SW 1271 (cell line): Measurements from ENCODE around the gene ADAMTS18.
"Not testable (repeated sequence)": the region's sequence is repeated elsewhere in the genome, so short reads cannot be mapped to it uniquely, and the experiment has no call there.

Experiments used
- DNase-seq, 2 experiments: peaks; one replicate each; lab custom pipeline; 2025; lab: John Stamatoyannopoulos, UW

Gene ADAMTS18

GRCh38 chr16:77434530-77435271 is at the start of gene ADAMTS18:
Gene ADAMTS18 (minus strand): TSS chr16:77435034. CDS start chr16:77434695, 339 bp downstream.
- DNase-seq, result no peak

DNA sequence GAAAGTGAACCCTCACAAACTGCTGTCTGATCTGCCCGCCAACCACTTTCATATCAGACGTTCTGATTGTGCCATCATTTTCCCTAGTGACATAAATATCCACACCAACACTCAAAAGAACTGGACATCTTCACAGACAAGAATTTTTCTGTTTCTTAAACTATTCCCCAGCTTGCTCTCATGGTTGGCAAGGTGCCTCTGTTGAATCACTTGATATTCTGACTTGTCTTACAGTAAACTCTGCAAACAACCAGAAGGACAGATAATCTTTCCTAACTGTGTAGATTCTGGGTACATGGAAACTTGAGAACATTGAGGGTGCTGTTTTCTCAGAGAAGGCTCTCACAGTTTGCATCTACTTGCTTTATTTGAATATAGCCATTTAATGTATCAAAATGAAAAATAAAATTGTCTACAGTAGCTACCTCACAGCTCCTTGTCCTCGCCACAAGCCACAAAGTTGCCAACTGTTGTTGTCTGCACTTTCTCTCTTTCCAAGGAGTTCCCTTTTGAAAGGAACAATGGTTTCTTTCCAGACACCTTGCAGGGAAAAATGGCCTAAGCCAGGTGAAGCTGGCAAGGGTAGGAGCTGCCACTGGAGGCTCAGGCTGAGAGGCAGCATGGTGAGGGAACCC is 46.0 kb upstream of the ADAMTS18 start:
- no peak for DNase-seq

- DNase-seq, result no peak
Observed at GRCh38 chr16:77472262-77472661, 37.4 kb upstream of the ADAMTS18 start.

- no peak for DNase-seq
Observed at GRCh38 chr16:77470851-77471250, 36.0 kb upstream of the ADAMTS18 start.

DNA sequence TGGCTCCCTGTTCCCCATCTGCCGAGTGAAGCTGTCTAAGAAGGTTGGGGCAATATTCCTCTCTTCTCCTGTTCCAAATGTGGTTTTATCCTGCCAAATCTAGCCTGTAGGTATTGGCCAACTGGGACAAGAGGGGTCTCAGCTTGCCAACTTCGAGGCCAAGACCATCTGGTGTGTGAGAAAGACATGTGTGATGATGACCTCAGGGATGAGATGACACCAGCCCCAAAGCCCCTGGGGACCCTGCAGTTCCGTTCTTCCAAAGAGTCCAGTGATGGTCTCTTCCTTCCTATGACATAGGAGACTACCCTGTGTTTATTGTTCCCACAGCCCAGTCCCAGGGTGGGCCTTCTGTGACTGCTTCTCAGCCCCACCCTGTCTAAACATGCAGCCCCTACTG is 34.8 kb upstream of the ADAMTS18 start:
- DNase-seq, result no peak

- no peak for DNase-seq
Observed at GRCh38 chr16:77468831-77469230, 34.0 kb upstream of the ADAMTS18 start.

DNA sequence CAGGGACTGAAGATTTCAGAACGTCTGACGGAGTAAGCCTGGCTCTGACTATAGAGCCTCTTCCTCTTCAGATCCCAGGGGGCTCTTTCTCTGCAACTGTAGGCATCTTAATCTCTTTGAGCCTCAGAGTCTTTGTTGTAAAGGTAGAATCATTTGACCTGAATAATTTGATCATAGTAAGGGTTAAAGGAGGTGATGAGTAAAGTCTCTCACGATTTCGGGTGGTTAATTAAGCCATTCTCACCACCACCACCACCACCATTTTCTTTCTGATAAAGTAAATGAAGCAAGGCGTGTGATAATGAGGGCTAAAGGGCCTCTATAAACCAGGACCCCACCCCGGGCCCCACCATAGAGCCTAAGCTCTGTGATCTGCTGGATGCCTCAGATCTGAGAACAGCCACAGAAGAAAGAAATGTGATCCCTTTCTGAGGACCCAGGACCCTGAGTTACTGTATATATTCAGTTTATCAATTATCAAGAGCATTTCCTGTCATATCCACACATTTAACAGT is 33.0 kb upstream of the ADAMTS18 start:
- DNase-seq, result no peak

DNA sequence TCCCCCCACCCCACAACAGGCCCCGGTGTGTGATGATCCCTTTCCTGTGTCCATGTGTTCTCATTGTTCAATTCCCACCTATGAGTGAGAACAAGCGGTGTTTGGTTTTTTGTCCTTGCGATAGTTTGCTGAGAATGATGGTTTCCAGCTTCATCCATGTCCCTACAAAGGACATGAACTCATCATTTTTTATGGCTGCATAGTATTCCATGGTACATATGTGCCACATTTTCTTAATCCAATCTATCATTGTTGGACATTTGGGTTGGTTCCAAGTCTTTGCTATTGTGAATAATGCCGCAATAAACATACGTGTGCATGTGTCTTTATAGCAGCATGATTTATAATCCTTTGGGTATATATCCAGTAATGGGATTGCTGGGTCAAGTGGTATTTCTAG is 28.8 kb upstream of the ADAMTS18 start:
- not testable (repeated sequence) for DNase-seq

DNA sequence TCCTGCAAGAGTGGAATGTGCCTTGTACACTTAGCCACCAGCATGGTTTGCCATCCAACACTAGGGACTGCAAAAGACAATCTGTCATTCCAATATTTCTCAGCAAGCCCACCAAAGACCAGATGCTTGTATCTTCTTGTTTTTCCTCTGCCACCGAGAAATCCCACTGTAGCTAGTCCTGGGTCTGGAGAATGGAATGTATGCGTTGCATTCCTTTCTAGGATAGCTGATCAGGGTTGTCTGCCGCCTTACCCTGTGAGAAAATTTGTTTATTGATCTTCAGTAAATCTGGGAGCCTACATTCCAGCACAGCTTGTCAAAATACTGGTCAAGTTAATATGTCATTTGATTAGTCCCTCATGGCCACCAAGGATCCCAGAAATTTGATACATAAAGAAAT is 28.1 kb upstream of the ADAMTS18 start:
- no peak for DNase-seq

DNA sequence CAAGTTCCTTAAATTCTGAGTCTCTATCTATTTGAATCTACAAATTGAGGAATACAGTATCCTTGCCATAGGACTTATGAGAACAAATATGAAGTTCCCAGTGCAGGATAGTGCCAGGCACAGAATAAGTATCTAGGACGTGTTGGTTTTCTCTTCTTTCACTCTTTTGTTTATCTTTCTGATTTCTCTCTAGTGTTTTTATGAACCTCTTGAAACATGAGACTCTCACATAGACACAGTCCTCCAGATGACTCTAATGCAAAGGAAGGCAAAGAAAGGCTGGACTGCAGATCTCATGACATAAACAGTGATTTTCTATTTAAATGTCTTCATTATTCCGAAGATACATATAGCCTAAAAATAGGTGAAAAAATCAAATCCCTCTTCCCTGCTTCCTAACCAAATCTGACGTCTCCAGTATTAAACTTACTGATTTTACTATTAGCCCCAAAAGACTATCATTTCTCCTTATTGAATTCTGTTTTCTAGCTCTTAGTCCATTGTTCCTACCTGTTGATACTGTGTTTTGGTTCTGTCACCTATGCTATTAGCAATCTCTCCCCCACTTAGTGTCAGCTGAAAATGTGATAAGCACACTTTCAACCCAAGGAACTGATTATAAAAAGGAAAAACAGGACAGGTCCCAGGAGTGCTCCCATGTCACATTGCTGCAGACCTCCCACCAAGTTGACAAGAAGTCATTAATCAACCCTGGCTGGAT is 24.9 kb upstream of the ADAMTS18 start:
- DNase-seq, result no peak

DNA sequence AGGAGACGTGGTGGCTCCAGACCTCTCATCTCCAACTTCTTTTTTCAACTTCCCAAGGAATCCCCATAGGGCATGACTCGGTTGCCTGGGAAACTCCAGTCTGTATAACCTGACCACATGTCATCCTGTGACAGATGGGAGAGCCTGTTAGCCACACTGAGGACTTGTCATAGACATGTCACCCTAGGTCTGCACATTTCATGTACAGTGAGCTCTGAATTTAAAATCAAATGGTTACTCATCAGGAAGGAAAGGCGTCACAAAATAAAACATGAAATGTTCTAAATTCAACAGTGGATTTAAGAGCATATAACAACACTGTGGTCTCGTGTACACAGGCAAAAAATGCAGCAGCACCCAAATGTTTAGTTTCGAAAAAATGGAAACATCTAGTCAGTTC is 22.2 kb upstream of the ADAMTS18 start:
- no peak for DNase-seq

GRCh38 chr16:77452243-77452642 is 17.4 kb upstream of the ADAMTS18 start:
- DNase-seq, result no peak

- DNase-seq, result no peak
Observed at GRCh38 chr16:77450790-77451487, 16.1 kb upstream of the ADAMTS18 start.

DNA sequence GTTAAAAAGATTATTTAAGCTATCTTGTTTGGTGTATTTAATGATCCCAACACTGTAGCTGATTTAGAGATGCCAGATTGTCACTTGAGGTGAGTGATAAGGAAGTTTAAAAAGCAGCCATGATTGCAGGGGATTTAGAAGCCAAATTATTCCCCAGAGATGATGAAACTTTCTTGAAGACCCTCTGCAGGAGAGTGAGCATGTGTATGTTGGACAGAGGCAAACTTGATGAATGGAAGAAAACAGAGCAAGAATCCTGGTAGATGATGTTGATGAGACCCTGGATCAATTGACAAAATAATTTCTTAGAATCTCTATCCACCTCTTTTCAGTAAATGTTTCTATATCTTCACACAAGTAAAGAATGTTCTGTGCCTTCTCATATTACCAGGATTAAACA is 14.4 kb upstream of the ADAMTS18 start:
- no peak for DNase-seq

DNA sequence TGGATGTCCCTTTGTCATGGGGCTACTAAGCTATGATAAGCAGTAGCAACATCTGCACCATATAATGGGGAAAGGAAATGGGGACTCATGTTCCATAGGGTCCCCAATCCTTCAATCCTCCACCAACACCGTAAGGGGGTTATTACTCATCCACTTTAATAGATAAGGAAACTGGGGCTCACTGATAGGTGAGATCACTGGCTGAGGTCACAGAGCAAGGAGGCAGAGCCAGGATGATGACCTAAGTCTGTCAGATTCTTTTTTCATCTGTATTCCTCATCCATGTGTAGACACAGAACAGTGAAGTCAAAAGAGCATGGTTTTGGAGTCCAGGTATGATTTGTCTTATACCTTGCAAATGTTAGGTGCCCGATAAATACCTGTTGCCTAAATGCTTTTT is 10.5 kb upstream of the ADAMTS18 start:
- DNase-seq, result no peak

- DNase-seq, result no peak
Observed at GRCh38 chr16:77444147-77444460, 9.3 kb upstream of the ADAMTS18 start.

- no peak for DNase-seq
Observed at GRCh38 chr16:77443357-77444146, 8.7 kb upstream of the ADAMTS18 start.

- DNase-seq, result no peak
Observed at GRCh38 chr16:77442078-77442477, 7.2 kb upstream of the ADAMTS18 start.

DNA sequence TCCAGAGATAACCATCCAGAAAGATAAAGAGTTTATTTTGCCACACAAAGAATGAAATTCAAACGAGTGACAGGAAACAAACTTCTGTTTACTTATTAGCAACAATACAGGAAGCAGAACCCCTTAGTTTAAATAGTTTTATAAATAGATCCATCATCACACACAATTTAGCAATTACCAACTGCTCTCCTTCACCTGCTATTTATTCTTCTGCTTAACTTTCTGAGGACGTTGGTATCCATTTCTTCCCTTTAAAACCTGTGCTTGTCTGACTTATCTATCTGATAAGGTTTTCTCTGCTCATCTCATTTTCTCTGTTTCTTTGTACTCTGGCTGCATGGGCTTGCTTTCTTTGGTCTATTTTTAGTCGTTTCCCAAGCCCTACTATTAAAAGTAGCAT is 4.3 kb upstream of the ADAMTS18 start:
- DNase-seq, result no peak

DNA sequence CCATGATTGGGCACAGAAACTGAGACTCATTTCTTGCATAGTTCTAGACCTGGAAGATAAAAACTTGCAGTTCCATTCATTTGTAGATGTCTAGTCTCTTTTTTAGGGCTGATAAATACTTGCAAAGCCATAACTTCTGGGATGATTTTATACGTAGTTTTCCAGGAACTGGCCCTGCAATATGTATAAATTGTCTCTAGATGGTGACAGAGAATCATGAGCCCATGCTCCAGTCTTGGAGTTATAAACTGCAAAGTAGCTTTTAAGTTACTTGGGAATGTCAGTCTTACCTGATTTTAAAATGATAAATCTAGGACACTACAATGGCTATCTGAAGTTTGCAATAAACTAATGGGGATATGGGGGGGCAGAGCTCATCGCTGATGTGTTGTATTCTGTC is 3.0 kb upstream of the ADAMTS18 start:
- no peak for DNase-seq

DNA sequence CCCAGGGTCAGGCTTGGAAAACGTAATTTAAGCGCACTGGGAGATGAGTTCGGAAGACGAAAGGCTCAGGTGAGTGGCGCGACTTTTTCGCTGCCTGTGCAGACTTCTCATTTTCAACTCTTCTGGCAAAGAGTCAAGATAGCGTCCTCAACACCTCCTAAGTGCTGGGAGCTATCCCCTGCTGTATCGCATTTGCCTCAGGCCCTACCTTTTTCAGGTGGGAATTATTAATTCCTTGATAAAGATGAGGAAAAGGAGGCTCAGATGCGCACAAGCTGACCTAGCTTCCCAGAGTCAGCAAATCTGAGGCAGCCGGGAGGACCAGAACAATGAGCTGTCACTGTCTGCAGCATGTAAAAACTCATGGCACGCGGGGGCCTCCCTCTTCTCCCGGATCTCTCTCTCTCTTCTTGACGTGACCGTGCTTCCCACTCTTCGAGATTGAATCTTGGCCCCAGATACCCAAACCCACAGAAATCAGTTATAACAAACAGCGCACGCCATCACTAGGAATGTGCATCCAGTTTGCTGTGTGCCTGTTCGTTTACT is 512 bp upstream of the ADAMTS18 start:
- no peak for DNase-seq
